DMS114 treated with DMSO at 0.1 percent for 48 hours (cell line): ENCODE measurements around the gene WAPL.
"Not testable (repeated sequence)": the region's sequence is repeated elsewhere in the genome, so short reads cannot be mapped to it uniquely, and the experiment has no call there.

Source experiments
- DNase-seq: peaks from one replicate; lab custom pipeline; 2025; ENCODE audit not compliant: unreplicated experiment; lab: John Stamatoyannopoulos, UW

WAPL gene

GRCh38 chr10:86521678-86522509 lies at the start of gene WAPL:
WAPL (minus strand) TSS chr10:86521792; CDS start chr10:86518069, 3,723 bp downstream.
- DNase-seq: peak; percentile 94

- no peak for DNase-seq
Observed at GRCh38 chr10:86569335-86569734, 47.7 kb upstream of the WAPL start.

- not testable (repeated sequence) for DNase-seq
Observed at GRCh38 chr10:86566518-86566917, 44.9 kb upstream of the WAPL start.

- DNase-seq: not testable (repeated sequence)
Observed at GRCh38 chr10:86563338-86563737, 41.7 kb upstream of the WAPL start.

- DNase-seq: not testable (repeated sequence)
Observed at GRCh38 chr10:86558695-86559094, 37.1 kb upstream of the WAPL start.

GRCh38 chr10:86556933-86557649 lies 35.5 kb upstream of the WAPL start:
- no peak for DNase-seq

GRCh38 chr10:86556532-86556931 lies 34.9 kb upstream of the WAPL start:
- no peak for DNase-seq

GRCh38 chr10:86553639-86554038 lies 32.0 kb upstream of the WAPL start:
- no peak for DNase-seq

GRCh38 chr10:86553213-86553612 lies 31.6 kb upstream of the WAPL start:
- no peak for DNase-seq

- no peak for DNase-seq
Observed at GRCh38 chr10:86547296-86547695, 25.7 kb upstream of the WAPL start.

GRCh38 chr10:86545101-86545500 lies 23.5 kb upstream of the WAPL start:
- no peak for DNase-seq

- DNase-seq: no peak
Observed at GRCh38 chr10:86540016-86540415, 18.4 kb upstream of the WAPL start.

- no peak for DNase-seq
Observed at GRCh38 chr10:86538547-86538946, 17.0 kb upstream of the WAPL start.

GRCh38 chr10:86538040-86538439 lies 16.4 kb upstream of the WAPL start:
- DNase-seq: not testable (repeated sequence)

GRCh38 chr10:86536294-86536861 lies 14.8 kb upstream of the WAPL start:
- no peak for DNase-seq

GRCh38 chr10:86535132-86535882 lies 13.7 kb upstream of the WAPL start:
- no peak for DNase-seq

GRCh38 chr10:86533328-86533727 lies 11.7 kb upstream of the WAPL start:
- DNase-seq: no peak

- DNase-seq: not testable (repeated sequence)
Observed at GRCh38 chr10:86528736-86529135, 7.1 kb upstream of the WAPL start.

- DNase-seq: no peak
Observed at GRCh38 chr10:86526606-86527005, 5.0 kb upstream of the WAPL start.

GRCh38 chr10:86525713-86526112 lies 4.1 kb upstream of the WAPL start:
- DNase-seq: not testable (repeated sequence)
